Pancreas (tissue), 10 donors: Measurements from ENCODE around the gene TNS3. TPM values are rescaled to one million over a fixed set of nuclear protein-coding genes. Genes with fewer than 3 reads are reported as not detected.
A peak's percentile ranks its signal among the peaks of the same experiment; 100 is the strongest.
"Not testable (repeated sequence)": the region's sequence is repeated elsewhere in the genome, so short reads cannot be mapped to it uniquely, and the experiment has no call there.

Experiments used
- ATAC-seq, 4 donors: fragments of 200-7000 bp; cut with Tn5 transposase; one replicate each; pipeline versions ENCODE4 v1.8.0 to v1.9.1; 2020; ENCODE audit warnings: mild to moderate bottlenecking in 4 of 4, moderate library complexity in 4 of 4
- DNase-seq, 6 donors: peaks; one replicate each; pipeline ENCODE4 v3.0.0-alpha.2; 2020
- FAIRE-seq: peaks from 2 replicates; lab custom pipeline; 2012; peaks lifted over from hg19 to GRCh38; lab: Jason Lieb, UNC
- H3K27ac ChIP-seq, 4 donors: fragments of 200-600 bp; sonication (generic); 1 replicate in 3 of 4; 2 replicates in 1 of 4; pipeline versions ENCODE4 v1.5.0 to v1.8.0; 2020
- H3K27me3 ChIP-seq, 4 donors: fragments of 200-600 bp; one replicate each; pipeline ENCODE4 v1.8.0; 2021
- H3K36me3 ChIP-seq, 3 donors: fragments of 200-600 bp; sonication (generic) in 1 of 3; one replicate each; pipeline versions ENCODE4 v1.5.0 to v1.8.0; 2020 to 2021
- H3K4me1 ChIP-seq, 3 donors: fragments of 200-600 bp; one replicate each; pipeline ENCODE4 v1.8.0; 2021
- H3K4me3 ChIP-seq, 4 donors: fragments of 200-600 bp; sonication (generic) in 2 of 4; one replicate each; pipeline versions ENCODE4 v1.5.0 to v1.8.0; 2020 to 2021
- H3K9me3 ChIP-seq, 4 donors: fragments of 200-600 bp; one replicate each; pipeline ENCODE4 v1.8.0; 2021
- CTCF ChIP-seq, 4 donors: fragments of 200-600 bp; sonication (generic) in 3 of 4; IDR thresholded peaks; one replicate each; pipeline versions ENCODE4 v1.5.0 to v1.8.0; 2021; ENCODE audit warnings: antibody characterized with exemption in 4 of 4
- WGBS, 2 donors: extraction: QIAGEN DNeasy Blood & Tissue Kit; methylation state at CpG; one replicate each; pipeline ENCODE4 v1.1.7; 2013; 5-methylcytosine and 5-hydroxymethylcytosine counted together
- intact Hi-C, 3 donors: fragments of 100-400 bp; cut with DNase I; formaldehyde crosslinking; loops; one replicate each; pipeline versions ENCODE4 v1.11.1 to v1.14.2; 2022
- polyA plus RNA-seq, 2 donors: library from polyadenylated mRNA; stranded (reverse); fragments of 200-250 nt; gene quantifications; one replicate each; pipeline ENCODE4 v1.2.3, GENCODE V29; 2013
- total RNA-seq, 6 donors: library from RNA; stranded (reverse); fragmentation: NEBNext Ultra II Directional in 4 of 6; extraction: Animal tissue kit (Norgen Biotek cat#: 25700) in 4 of 6; gene quantifications; one replicate each; pipeline versions ENCODE4 v1.2.1 to v1.2.4, GENCODE V29; 2021 to 2023
- donor health status: healthy with polysubstance abuse.
- donor health status: DM: no; HTN: no; CAD: no; lungs with moderate emphysema.
- donor health status: DM: no; HTN: no; CAD: no.
- donor health status: control.
- donor health status: control.
- donor health status: Bipolar disorder and iron deficiency.
- donor health status: DM: yes; HTN: yes; CAD: no.
- donor health status: DM: no; HTN: no; CAD: no.
- donor health status: DM: no; HTN: no; CAD: no.
- donor health status: DM: yes; HTN: yes; CAD: no.

The TNS3 gene
- total and polyA plus RNA-seq, 8 donors = 28.0 to 125 (median 91.2) TPM

DNA sequence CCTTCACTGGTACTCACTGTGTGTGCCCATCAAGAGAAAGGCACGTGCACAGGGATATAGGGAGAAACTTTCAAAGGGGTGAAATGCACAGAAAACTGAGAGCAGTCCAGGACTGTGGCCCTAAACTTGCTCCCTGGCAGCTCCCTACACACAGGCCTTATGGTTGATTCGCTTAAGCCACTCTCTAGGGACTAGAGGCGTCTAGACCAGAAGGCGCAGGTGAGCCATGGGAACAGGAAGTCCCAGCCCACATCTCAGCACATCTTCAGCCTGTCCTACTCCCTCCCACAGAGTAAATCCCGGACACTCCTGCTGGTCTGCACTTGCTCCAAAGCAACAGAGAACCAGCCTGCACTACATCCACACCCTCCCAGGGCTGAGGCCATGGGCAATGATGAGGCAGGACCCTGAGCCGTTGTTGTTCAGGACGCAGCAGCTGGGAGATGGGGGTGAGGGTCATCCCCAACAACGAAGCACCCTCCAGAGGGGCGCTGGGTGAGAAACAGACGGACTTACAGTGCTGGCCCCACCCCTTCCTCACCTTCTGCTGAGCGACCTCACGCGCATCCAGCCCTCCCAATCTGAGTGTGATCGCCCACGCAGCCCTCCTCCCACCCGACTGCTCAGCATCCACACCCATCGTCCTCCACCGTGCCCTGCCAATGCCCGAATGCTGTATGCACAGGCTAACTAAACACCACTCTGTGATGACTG, 109.3 kb downstream of the TNS3 start:
- intact Hi-C loops = no loop called here
- TF ChIP-seq CTCF (IDR thresholded peaks at IDR 0.05) = no peak
- Histone ChIP-seq H3K4me3 (no peak overlapping the region), H3K27ac (peak overlapping the region; percentile 65 to 84 (median 77)), H3K4me1 (peaks cover 54 to 68% (median 64%) of the 10 kb centered on the region in 3 donors), H3K36me3 (no peaks in the 10 kb centered on the region), H3K9me3 (no peaks in the 10 kb centered on the region), H3K27me3 (no peaks in the 10 kb centered on the region)
- ATAC-seq (no peak), DNase-seq (no peak), FAIRE-seq (no peak)
- WGBS, 2 donors = 72 to 73% methylated on average over 19 of the region's 19 CpGs

- H3K4me1 ChIP-seq = peaks cover 48 to 60% (median 56%) of the 10 kb centered on the region in 3 donors
- FAIRE-seq = no peak
- TF ChIP-seq CTCF (IDR thresholded peaks at IDR 0.05) = no peak
- no peak for DNase-seq
- H3K27ac ChIP-seq = peak overlapping the region; percentile 65 to 84 (median 77)
- no peak overlapping the region for H3K4me3 ChIP-seq
- intact Hi-C loops = no loop called here
- no peak for ATAC-seq
- H3K27me3 ChIP-seq = no peaks in the 10 kb centered on the region
- H3K9me3 ChIP-seq = no peaks in the 10 kb centered on the region
- 72 to 77% methylated on average over 3 of the region's 3 CpGs for WGBS, 2 donors
- H3K36me3 ChIP-seq = no peaks in the 10 kb centered on the region
These were observed 110.1 kb downstream of the TNS3 start for GRCh38 chr7:47471831-47472230.

DNA sequence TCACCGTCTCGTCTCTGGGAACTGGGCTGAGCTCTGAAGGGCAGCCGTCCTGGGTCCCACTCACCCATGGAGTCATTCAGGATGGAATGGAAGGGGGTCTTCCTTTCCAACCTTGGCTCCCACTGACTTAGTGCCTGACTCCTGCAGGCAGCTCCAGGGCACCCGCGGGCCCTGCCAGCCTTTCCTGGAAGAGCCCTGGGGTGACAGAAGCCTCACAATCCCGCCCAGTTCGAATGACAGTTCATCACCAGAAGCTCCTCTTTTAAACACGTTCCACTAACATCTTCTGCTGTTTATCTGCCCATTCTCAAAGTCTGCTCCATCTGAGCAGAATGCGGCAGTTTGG, 110.6 kb downstream of the TNS3 start:
- FAIRE-seq = no peak
- H3K27me3 ChIP-seq = no peaks in the 10 kb centered on the region
- no peak for TF ChIP-seq CTCF (IDR thresholded peaks at IDR 0.05)
- H3K36me3 ChIP-seq = no peaks in the 10 kb centered on the region
- 58 to 70% methylated on average over 9 of the region's 9 CpGs for WGBS, 2 donors
- ATAC-seq = no peak
- peak overlapping the region; percentile 65 to 84 (median 77) for H3K27ac ChIP-seq
- peaks cover 43 to 57% (median 51%) of the 10 kb centered on the region in 3 donors for H3K4me1 ChIP-seq
- intact Hi-C loops = no loop called here
- no peaks in the 10 kb centered on the region for H3K9me3 ChIP-seq
- no peak for DNase-seq
- H3K4me3 ChIP-seq = peak overlapping the region in 1 of 4 donors; percentile 8

DNA sequence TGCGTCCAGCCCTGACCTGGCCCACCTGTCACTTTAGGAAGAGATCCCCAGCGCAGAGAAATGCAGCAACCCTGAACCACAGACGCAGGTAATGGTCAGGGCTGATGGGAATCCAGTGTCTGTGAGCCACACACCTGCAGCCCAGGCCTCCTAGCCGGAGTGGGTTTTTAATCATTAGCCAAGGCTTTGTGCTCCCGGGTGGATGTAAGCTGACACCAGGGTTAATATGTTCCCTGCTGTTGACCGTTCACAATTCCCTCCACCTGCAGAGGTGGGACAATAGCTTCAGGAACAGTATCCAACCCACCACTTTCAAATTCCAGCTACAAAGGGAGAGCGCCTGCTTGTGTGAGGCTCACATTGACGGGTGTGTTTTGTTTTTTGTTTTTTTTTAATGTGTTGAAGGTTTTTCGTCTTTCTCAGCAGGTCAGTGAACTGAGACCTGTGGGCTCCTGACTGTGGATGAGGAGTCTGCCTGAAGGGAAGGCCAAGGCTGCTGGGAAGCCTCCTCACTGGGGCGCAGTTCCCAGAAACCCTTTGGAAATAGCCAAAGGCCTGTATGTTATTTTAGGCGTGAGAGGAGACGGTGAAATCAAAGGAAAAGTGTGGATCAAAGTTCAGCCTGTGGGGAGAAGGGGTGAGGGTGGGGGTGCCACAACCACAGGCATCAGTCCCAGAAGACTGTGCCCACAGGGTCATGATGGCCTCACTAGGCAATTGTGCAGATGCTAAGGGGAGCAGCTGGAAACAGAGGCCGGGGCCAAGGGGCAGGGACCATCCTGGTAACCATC, 111.1 kb downstream of the TNS3 start:
- no peak for TF ChIP-seq CTCF (IDR thresholded peaks at IDR 0.05)
- H3K27me3 ChIP-seq = no peaks in the 10 kb centered on the region
- ATAC-seq (peak; percentile 70 to 78 (median 72)), FAIRE-seq (no peak), DNase-seq (peak in 5 of 6 donors; percentile 80 to 92 (median 88))
- peaks cover 37 to 51% (median 46%) of the 10 kb centered on the region in 3 donors for H3K4me1 ChIP-seq
- peak overlapping the region; percentile 65 to 84 (median 77) for H3K27ac ChIP-seq
- WGBS, 2 donors = 18 to 19% methylated on average over 13 of the region's 13 CpGs
- H3K4me3 ChIP-seq = peak overlapping the region in 3 of 4 donors; percentile 3 to 39 (median 25)
- intact Hi-C loops = no loop called here
- no peaks in the 10 kb centered on the region for H3K36me3 ChIP-seq
- H3K9me3 ChIP-seq = no peaks in the 10 kb centered on the region

- peak; percentile 6 to 37 (median 34) for ATAC-seq
- Histone ChIP-seq H3K27ac (peak overlapping the region; percentile 65 to 84 (median 77)), H3K4me3 (peak overlapping the region; percentile 1 to 39 (median 14)), H3K4me1 (peaks cover 30 to 49% (median 38%) of the 10 kb centered on the region in 3 donors)
- intact Hi-C loops, DNase-seq, H3K36me3 ChIP-seq, H3K9me3 ChIP-seq, H3K27me3 ChIP-seq, FAIRE-seq: not testable (repeated sequence)
- 33 to 35% methylated on average over 5 of the region's 5 CpGs for WGBS, 2 donors
These were observed 112.1 kb downstream of the TNS3 start for GRCh38 chr7:47469846-47470245.
